OCI-LY7 (cell line): ENCODE measurements around the gene CXCR3. TPM values are rescaled to one million over a fixed set of nuclear protein-coding genes. Genes with fewer than 3 reads are reported as not detected.
A peak's percentile ranks its signal among the peaks of the same experiment; 100 is the strongest.

Experiments
- BruUV-seq: library from RNA; stranded (reverse); fragments of 400-500 nt; replicated peaks from 2 replicates; lab custom pipeline; 2021; lab: Mats Ljungman, UMichigan
- CTCF ChIA-PET: fragments of 300-600 bp; sonication (Branson Sonifier 250); formaldehyde crosslinking; loops from one replicate; lab custom pipeline; 2022; ENCODE audit warnings: antibody characterized with exemption; ENCODE audit not compliant: unreplicated experiment; lab: Charles Lee
- POLR2A ChIA-PET: fragments of 300-600 bp; sonication (Branson Sonifier 250); formaldehyde crosslinking; loops from one replicate; lab custom pipeline; 2022; ENCODE audit warnings: antibody characterized with exemption; lab: Charles Lee
- DNase-seq: peaks from one replicate; pipeline ENCODE4 v3.0.0-alpha.2; 2015; ENCODE audit warnings: low spot score
- H2AFZ ChIP-seq: fragments of 200-600 bp; sonication (generic), shearing (Covaris generic); 2 replicates; pipeline ENCODE4 v1.6.1; 2014; ENCODE audit warnings: mild to moderate bottlenecking, antibody characterized with exemption, low read length, moderate library complexity
- H3K27ac ChIP-seq: fragments of 200-600 bp; sonication (generic); 2 replicates; pipeline ENCODE4 v1.5.1; 2014; ENCODE audit warnings: mixed run types, low read depth, mild to moderate bottlenecking, moderate library complexity, low read length, inconsistent platforms; ENCODE audit not compliant: poor library complexity, severe bottlenecking
- H3K36me3 ChIP-seq: fragments of 200-600 bp; sonication (generic); 2 replicates; pipeline ENCODE4 v1.6.1; 2014; ENCODE audit warnings: mild to moderate bottlenecking, antibody characterized with exemption, low read length, moderate library complexity, mixed read lengths; ENCODE audit not compliant: insufficient read depth
- H3K4me1 ChIP-seq: fragments of 200-600 bp; sonication (generic); 2 replicates; pipeline ENCODE4 v1.5.1; 2014; ENCODE audit warnings: mild to moderate bottlenecking, low read length; ENCODE audit not compliant: insufficient read depth, poor library complexity, severe bottlenecking
- H3K4me2 ChIP-seq: fragments of 200-600 bp; sonication (generic); 2 replicates; pipeline ENCODE4 v1.6.1; 2014; ENCODE audit warnings: mild to moderate bottlenecking, low read length
- H3K4me3 ChIP-seq: fragments of 200-600 bp; sonication (generic); 2 replicates; pipeline ENCODE4 v1.5.1; 2014; ENCODE audit warnings: mild to moderate bottlenecking, low read depth, low read length; ENCODE audit not compliant: poor library complexity, severe bottlenecking
- H3K79me2 ChIP-seq: fragments of 200-600 bp; sonication (generic); 2 replicates; pipeline ENCODE4 v1.6.1; 2016; ENCODE audit warnings: low read depth, mild to moderate bottlenecking, low read length, moderate library complexity, mixed read lengths; ENCODE audit not compliant: insufficient read depth
- H3K9me2 ChIP-seq: fragments of 200-600 bp; sonication (generic); 2 replicates; pipeline ENCODE4 v1.6.1; 2016; ENCODE audit warnings: mild to moderate bottlenecking, low read length, mixed read lengths; ENCODE audit not compliant: insufficient read depth
- H3K9me3 ChIP-seq: fragments of 200-600 bp; sonication (generic); 2 replicates; pipeline ENCODE4 v1.6.1; 2014; ENCODE audit warnings: mild to moderate bottlenecking, mixed run types, low read length, mixed read lengths
- H4K20me1 ChIP-seq: fragments of 200-600 bp; sonication (generic); 2 replicates; pipeline ENCODE4 v1.6.1; 2014; ENCODE audit warnings: mild to moderate bottlenecking, antibody characterized with exemption, low read length, moderate library complexity, mixed read lengths; ENCODE audit not compliant: insufficient read depth
- CTCF ChIP-seq: fragments of 200-600 bp; sonication (generic); conservative IDR thresholded peaks from 2 replicates; pipeline ENCODE4 v1.5.1; 2014; ENCODE audit warnings: mild to moderate bottlenecking, antibody characterized with exemption, low read length, moderate library complexity, mixed read lengths
- EZH2phosphoT487 ChIP-seq: fragments of 200-600 bp; sonication (generic); IDR thresholded peaks from 2 replicates; pipeline ENCODE4 v1.6.1; 2018; ENCODE audit warnings: low read depth, borderline replicate concordance, mild to moderate bottlenecking, mixed run types, antibody characterized with exemption, low read length, moderate library complexity, mixed read lengths
- intact Hi-C: fragments of 100-400 bp; cut with micrococcal nuclease; formaldehyde crosslinking; loops from one replicate; pipeline ENCODE4 v1.10.0; 2022; ENCODE audit not compliant: unreplicated experiment
- total RNA-seq, 2 experiments: library from RNA; depleted of rRNA in 1 of 2; stranded (reverse); fragments of >200 nt in 1 of 2; shearing (Covaris generic) in 1 of 2; gene quantifications; 2 replicates each; pipeline ENCODE4 v1.2.3, GENCODE V29; 2014 to 2022

The CXCR3 gene
- total RNA-seq, 2 experiments from 2014 or later, result not detected

- ChIA-PET CTCF (no interaction called here), POLR2A (no interaction called here)
- intact Hi-C loops, result no loop called here
- no peaks in the 10 kb centered on the region for H3K36me3 ChIP-seq
- no peaks in the 10 kb centered on the region for H3K9me2 ChIP-seq
- H3K9me3 ChIP-seq, result peaks cover under 1% of the 10 kb centered on the region; the same call in 1 of the 2 replicates
- H3K4me1 ChIP-seq, result peaks cover 60% of the 10 kb centered on the region
- no peak overlapping the region for H2AFZ ChIP-seq
- no TSS peak for BruUV-seq
- H3K4me2 ChIP-seq, result no peak overlapping the region
- no peaks in the 10 kb centered on the region for H4K20me1 ChIP-seq
- DNase-seq, result no peak
- no peak for TF ChIP-seq CTCF
- TF ChIP-seq EZH2phosphoT487, result no peak
- H3K79me2 ChIP-seq, result no peaks in the 10 kb centered on the region
- no peak overlapping the region for H3K4me3 ChIP-seq
- no peak overlapping the region for H3K27ac ChIP-seq
Measured at GRCh38 chrX:71625471-71625870, 7.2 kb upstream of the CXCR3 start.

GRCh38 chrX:71623714-71624113, 5.4 kb upstream of the CXCR3 start:
- Histone ChIP-seq H2AFZ (peak overlapping the region; percentile 21; the same call in 1 of the 2 replicates), H3K4me2 (peak overlapping the region; percentile 70), H3K4me1 (peaks cover 64% of the 10 kb centered on the region), H3K9me3 (peaks cover 6% of the 10 kb centered on the region; the same call in 1 of the 2 replicates), H3K79me2 (no peaks in the 10 kb centered on the region), H3K9me2 (no peaks in the 10 kb centered on the region), H3K4me3 (no peak overlapping the region), H3K36me3 (no peaks in the 10 kb centered on the region; the same call in 1 of the 2 replicates), H4K20me1 (no peaks in the 10 kb centered on the region), H3K27ac (peak overlapping the region; percentile 73)
- intact Hi-C loops, result loop anchor here (2.0 kb wide), 1 partner anchor 27 kb away; no protein-coding TSS in a partner anchor
- no peak for DNase-seq
- no TSS peak for BruUV-seq
- POLR2A ChIA-PET, result no interaction called here
- TF ChIP-seq EZH2phosphoT487, result no peak
- CTCF ChIA-PET, result no interaction called here

- H3K4me1 ChIP-seq, result peaks cover 71% of the 10 kb centered on the region
Measured at GRCh38 chrX:71622576-71623450, 4.5 kb upstream of the CXCR3 start.

More at GRCh38 chrX:71622576-71623450, 4.5 kb upstream of the CXCR3 start:
- intact Hi-C loops, result loop anchor here (2.0 kb wide), 1 partner anchor 28 kb away; no protein-coding TSS in a partner anchor
- no TSS peak for BruUV-seq
- Histone ChIP-seq H3K36me3 (no peaks in the 10 kb centered on the region; the same call in 1 of the 2 replicates), H3K27ac (peak overlapping the region; percentile 73), H3K4me2 (peak overlapping the region; percentile 70), H3K9me2 (no peaks in the 10 kb centered on the region), H3K9me3 (peaks cover 6% of the 10 kb centered on the region; the same call in 1 of the 2 replicates), H3K79me2 (no peaks in the 10 kb centered on the region), H2AFZ (peak overlapping the region; percentile 21; the same call in 1 of the 2 replicates), H3K4me3 (peak overlapping the region; percentile 25), H4K20me1 (no peaks in the 10 kb centered on the region)
- ChIA-PET POLR2A (no interaction called here), CTCF (interaction anchor here (0.5 kb wide), 1 partner anchor 369 kb away, joined by 3 read pairs; the partner anchor contains the start of gene ZMYM3)
- peak; percentile 76 for DNase-seq
- TF ChIP-seq CTCF (no peak), EZH2phosphoT487 (no peak)
